ENCODE results near the gene FIG4.

Gene FIG4

DNA sequence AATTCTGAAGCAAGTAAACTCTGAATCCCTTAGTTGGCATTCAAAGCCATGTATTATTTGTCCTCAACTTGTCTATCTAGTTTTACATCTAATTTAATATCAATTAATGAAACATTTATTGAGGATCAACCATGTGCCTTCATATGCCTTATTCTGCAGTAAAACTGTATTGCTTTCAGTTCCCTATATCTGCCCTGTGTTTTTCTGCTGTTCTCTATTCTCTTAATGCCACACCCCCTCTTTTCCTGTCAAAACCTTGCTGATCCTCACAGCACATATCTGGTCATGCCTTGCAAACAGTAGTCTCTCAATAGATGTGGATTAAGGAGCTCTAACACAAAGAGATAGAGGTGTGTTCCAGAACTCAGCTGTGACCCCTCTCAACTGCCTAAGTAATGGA lies 2.0 kb downstream of the FIG4 start:
- Histone ChIP-seq H2AFZ (ENCODE audit: low read length) (no peak overlapping the region), H2BK15ac (ENCODE audit: low read length) (no peak overlapping the region), H3K18ac (ENCODE audit: low read length) (no peak overlapping the region), H2BK120ac (ENCODE audit: low read depth, low read length) (no peak overlapping the region), H4K8ac (ENCODE audit: low read depth, low read length) (no peak overlapping the region), H2BK5ac (ENCODE audit: low read length) (no peak overlapping the region), H3K27me3 (ENCODE audit: control insufficient read depth in 3 of 3, insufficient read depth in 3 of 3, low read depth in 1 of 3, low read length in 3 of 3) (peaks cover 0 to 10% (median 3%) of the 10 kb centered on the region in 3 experiments), H3K9ac (ENCODE audit: low read depth, low read length, poor library complexity) (no peak overlapping the region), H3K14ac (ENCODE audit: low read length) (no peak overlapping the region), H3K4me1 (ENCODE audit: control insufficient read depth in 2 of 2, insufficient read depth in 1 of 2, low read depth in 1 of 2, low read length in 2 of 2) (peaks cover 2 to 4% of the 10 kb centered on the region in 2 donors), H3K23ac (ENCODE audit: low read depth, low read length, poor library complexity) (no peak overlapping the region), H3K9me3 (replicated peaks in 1 of 2; ENCODE audit: control insufficient read depth in 2 of 2, insufficient read depth in 1 of 2, low read depth in 1 of 2, low read length in 2 of 2) (peaks cover 0 to 8% of the 10 kb centered on the region in 2 donors), H4K91ac (ENCODE audit: low read depth, low read length, poor library complexity) (no peak overlapping the region), H3K4me3 (ENCODE audit: low read length in 2 of 2) (no peak overlapping the region), H3K79me1 (ENCODE audit: low read depth, low read length) (no peaks in the 10 kb centered on the region), H3K27ac (replicated peaks; ENCODE audit: low read length) (no peak overlapping the region), H3K4ac (ENCODE audit: low read length) (no peak overlapping the region), H2AK5ac (ENCODE audit: low read depth, low read length) (no peak overlapping the region), H3K36me3 (replicated peaks in 1 of 2; ENCODE audit: control insufficient read depth in 2 of 2, insufficient read depth in 2 of 2, low read length in 2 of 2) (no peaks in the 10 kb centered on the region), H3K4me2 (ENCODE audit: insufficient read depth, low read length, poor library complexity, severe bottlenecking) (no peak overlapping the region), H2BK12ac (ENCODE audit: low read length) (no peak overlapping the region)
- no peak for DNase-seq (ENCODE audit: low spot score)

DNA sequence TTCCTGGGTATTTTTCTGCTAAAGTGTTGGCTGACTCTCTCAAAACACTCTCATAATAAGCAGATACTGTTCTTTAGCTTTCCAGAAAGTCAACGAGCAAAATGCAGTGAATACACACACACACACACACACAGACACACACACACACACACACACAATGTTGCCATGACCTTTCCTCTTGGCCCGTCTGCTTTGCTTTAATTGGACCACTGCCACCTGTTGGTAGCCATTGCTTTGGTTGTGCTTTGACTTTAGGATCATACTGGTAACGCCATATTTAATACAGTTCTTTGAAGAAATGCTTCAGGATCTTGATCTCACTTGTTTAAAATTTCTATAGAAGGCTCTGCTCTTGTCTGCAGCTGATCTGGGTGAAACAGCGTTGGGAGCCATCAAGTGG lies 4.4 kb downstream of the FIG4 start:
- no peak overlapping the region for H2BK5ac ChIP-seq (ENCODE audit: low read length)
- H3K4me1 ChIP-seq (ENCODE audit: control insufficient read depth in 2 of 2, insufficient read depth in 1 of 2, low read depth in 1 of 2, low read length in 2 of 2): peaks cover 2 to 3% of the 10 kb centered on the region in 2 donors
- H4K91ac ChIP-seq (ENCODE audit: low read depth, low read length, poor library complexity): no peak overlapping the region
- H3K4me3 ChIP-seq (ENCODE audit: low read length in 2 of 2): no peak overlapping the region
- no peaks in the 10 kb centered on the region for H3K27me3 ChIP-seq (ENCODE audit: control insufficient read depth in 3 of 3, insufficient read depth in 3 of 3, low read depth in 1 of 3, low read length in 3 of 3)
- no peak overlapping the region for H2BK120ac ChIP-seq (ENCODE audit: low read depth, low read length)
- H3K14ac ChIP-seq (ENCODE audit: low read length): no peak overlapping the region
- H2AK5ac ChIP-seq (ENCODE audit: low read depth, low read length): no peak overlapping the region
- H2AFZ ChIP-seq (ENCODE audit: low read length): no peak overlapping the region
- no peak for DNase-seq (ENCODE audit: low spot score)
- H3K4me2 ChIP-seq (ENCODE audit: insufficient read depth, low read length, poor library complexity, severe bottlenecking): no peak overlapping the region
- H3K27ac ChIP-seq (replicated peaks; ENCODE audit: low read length): no peak overlapping the region
- H3K9ac ChIP-seq (ENCODE audit: low read depth, low read length, poor library complexity): no peak overlapping the region
- H2BK15ac ChIP-seq (ENCODE audit: low read length): no peak overlapping the region
- H3K79me1 ChIP-seq (ENCODE audit: low read depth, low read length): no peaks in the 10 kb centered on the region
- H3K18ac ChIP-seq (ENCODE audit: low read length): no peak overlapping the region
- H4K8ac ChIP-seq (ENCODE audit: low read depth, low read length): peak overlapping the region; percentile 43
- H3K4ac ChIP-seq (ENCODE audit: low read length): no peak overlapping the region
- peaks cover 0 to 8% of the 10 kb centered on the region in 2 donors for H3K9me3 ChIP-seq (replicated peaks in 1 of 2; ENCODE audit: control insufficient read depth in 2 of 2, insufficient read depth in 1 of 2, low read depth in 1 of 2, low read length in 2 of 2)
- no peaks in the 10 kb centered on the region for H3K36me3 ChIP-seq (replicated peaks in 1 of 2; ENCODE audit: control insufficient read depth in 2 of 2, insufficient read depth in 2 of 2, low read length in 2 of 2)
- no peak overlapping the region for H2BK12ac ChIP-seq (ENCODE audit: low read length)
- whole genome bisulfite sequencing, 2 donors (ENCODE audit: extremely low coverage in 2 of 2, insufficient read length in 2 of 2, insufficient replicate concordance in 1 of 2): no CpG with 5 or more reads among the region's 4 CpGs
- H3K23ac ChIP-seq (ENCODE audit: low read depth, low read length, poor library complexity): no peak overlapping the region

DNA sequence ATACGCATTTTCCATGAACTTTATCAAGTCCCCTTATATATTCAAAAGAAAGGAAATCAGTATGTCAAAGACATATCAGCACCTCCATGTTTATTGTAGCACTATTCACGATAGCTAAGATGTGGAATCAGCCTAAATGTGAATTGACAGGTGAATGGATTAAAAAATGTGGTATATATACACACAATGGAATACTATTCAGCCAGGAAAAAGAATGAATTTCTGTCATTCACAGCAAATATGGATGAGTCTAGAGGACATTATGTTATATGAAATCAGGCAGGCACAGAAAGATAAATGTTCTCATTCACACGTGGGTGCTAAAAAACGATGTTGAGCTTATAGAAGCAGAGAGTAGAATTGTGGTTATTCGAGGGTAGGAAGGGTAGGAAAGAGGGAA lies 5.3 kb downstream of the FIG4 start:
- Histone ChIP-seq H3K79me1 (ENCODE audit: low read depth, low read length) (no peaks in the 10 kb centered on the region), H3K4ac (ENCODE audit: low read length) (no peak overlapping the region), H2BK120ac (ENCODE audit: low read depth, low read length) (no peak overlapping the region), H3K27ac (replicated peaks; ENCODE audit: low read length) (no peak overlapping the region), H4K91ac (ENCODE audit: low read depth, low read length, poor library complexity) (no peak overlapping the region), H2BK5ac (ENCODE audit: low read length) (no peak overlapping the region), H2AK5ac (ENCODE audit: low read depth, low read length) (no peak overlapping the region), H3K23ac (ENCODE audit: low read depth, low read length, poor library complexity) (no peak overlapping the region), H2AFZ (ENCODE audit: low read length) (no peak overlapping the region), H3K36me3 (replicated peaks in 1 of 2; ENCODE audit: control insufficient read depth in 2 of 2, insufficient read depth in 2 of 2, low read length in 2 of 2) (no peaks in the 10 kb centered on the region), H2BK15ac (ENCODE audit: low read length) (no peak overlapping the region), H3K27me3 (ENCODE audit: control insufficient read depth in 3 of 3, insufficient read depth in 3 of 3, low read depth in 1 of 3, low read length in 3 of 3) (no peaks in the 10 kb centered on the region), H3K14ac (ENCODE audit: low read length) (no peak overlapping the region), H3K4me3 (ENCODE audit: low read length in 2 of 2) (no peak overlapping the region), H3K18ac (ENCODE audit: low read length) (no peak overlapping the region), H3K4me2 (ENCODE audit: insufficient read depth, low read length, poor library complexity, severe bottlenecking) (no peak overlapping the region), H2BK12ac (ENCODE audit: low read length) (no peak overlapping the region), H3K9me3 (replicated peaks in 1 of 2; ENCODE audit: control insufficient read depth in 2 of 2, insufficient read depth in 1 of 2, low read depth in 1 of 2, low read length in 2 of 2) (peaks cover 0 to 8% of the 10 kb centered on the region in 2 donors), H4K8ac (ENCODE audit: low read depth, low read length) (no peak overlapping the region), H3K4me1 (ENCODE audit: control insufficient read depth in 2 of 2, insufficient read depth in 1 of 2, low read depth in 1 of 2, low read length in 2 of 2) (peaks cover 3 to 4% of the 10 kb centered on the region in 2 donors), H3K9ac (ENCODE audit: low read depth, low read length, poor library complexity) (no peak overlapping the region)
- 100% methylated on average over 1 of the region's 5 CpGs for WGBS, 2 donors (ENCODE audit: extremely low coverage in 2 of 2, insufficient read length in 2 of 2, insufficient replicate concordance in 1 of 2)
- DNase-seq (ENCODE audit: low spot score): no peak

DNA sequence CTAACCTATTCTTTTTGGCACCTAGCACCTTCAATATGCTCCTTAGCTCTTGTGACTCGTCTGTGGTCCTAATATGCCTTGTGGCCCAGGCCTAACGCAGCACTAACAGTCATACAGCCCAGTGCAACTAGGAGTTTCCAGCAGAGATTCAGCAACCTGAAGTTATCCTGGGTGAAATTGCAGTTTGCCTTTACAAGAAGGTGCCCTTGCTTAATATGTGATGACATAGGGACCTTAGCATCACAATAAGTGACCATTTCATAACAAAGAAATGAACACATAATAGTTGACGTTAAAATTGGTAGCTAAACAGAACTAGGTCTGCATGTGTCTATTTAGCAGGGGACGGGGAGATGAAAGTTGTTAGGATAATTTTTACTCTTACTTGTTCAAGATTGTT lies 10.1 kb downstream of the FIG4 start:
- Histone ChIP-seq H3K4me2 (ENCODE audit: insufficient read depth, low read length, poor library complexity, severe bottlenecking) (no peak overlapping the region), H2AK5ac (ENCODE audit: low read depth, low read length) (no peak overlapping the region), H3K4me1 (ENCODE audit: control insufficient read depth in 2 of 2, insufficient read depth in 1 of 2, low read depth in 1 of 2, low read length in 2 of 2) (peaks cover 2 to 3% of the 10 kb centered on the region in 2 donors), H3K18ac (ENCODE audit: low read length) (no peak overlapping the region), H2BK12ac (ENCODE audit: low read length) (no peak overlapping the region), H3K79me1 (ENCODE audit: low read depth, low read length) (no peaks in the 10 kb centered on the region), H3K23ac (ENCODE audit: low read depth, low read length, poor library complexity) (no peak overlapping the region), H3K14ac (ENCODE audit: low read length) (no peak overlapping the region), H2BK5ac (ENCODE audit: low read length) (no peak overlapping the region), H3K4me3 (ENCODE audit: low read length in 2 of 2) (no peak overlapping the region), H2BK15ac (ENCODE audit: low read length) (no peak overlapping the region), H2AFZ (ENCODE audit: low read length) (no peak overlapping the region), H3K36me3 (replicated peaks in 1 of 2; ENCODE audit: control insufficient read depth in 2 of 2, insufficient read depth in 2 of 2, low read length in 2 of 2) (no peaks in the 10 kb centered on the region), H3K9me3 (replicated peaks in 1 of 2; ENCODE audit: control insufficient read depth in 2 of 2, insufficient read depth in 1 of 2, low read depth in 1 of 2, low read length in 2 of 2) (peaks cover 0 to 4% of the 10 kb centered on the region in 2 donors), H3K27ac (replicated peaks; ENCODE audit: low read length) (no peak overlapping the region), H2BK120ac (ENCODE audit: low read depth, low read length) (no peak overlapping the region), H3K9ac (ENCODE audit: low read depth, low read length, poor library complexity) (no peak overlapping the region), H4K8ac (ENCODE audit: low read depth, low read length) (no peak overlapping the region), H3K27me3 (ENCODE audit: control insufficient read depth in 3 of 3, insufficient read depth in 3 of 3, low read depth in 1 of 3, low read length in 3 of 3) (no peaks in the 10 kb centered on the region), H3K4ac (ENCODE audit: low read length) (no peak overlapping the region), H4K91ac (ENCODE audit: low read depth, low read length, poor library complexity) (no peak overlapping the region)
- no peak for DNase-seq (ENCODE audit: low spot score)
- WGBS, 2 donors (ENCODE audit: extremely low coverage in 2 of 2, insufficient read length in 2 of 2, insufficient replicate concordance in 1 of 2): no CpG with 5 or more reads among the region's 4 CpGs
